Body of pancreas (tissue), 4 donors: Measurements from ENCODE around the gene HTR3C. TPM values are rescaled to one million over a fixed set of nuclear protein-coding genes. Genes with fewer than 3 reads are reported as not detected.
"Not testable (repeated sequence)": the region's sequence is repeated elsewhere in the genome, so short reads cannot be mapped to it uniquely, and the experiment has no call there.

Experiments used
- ATAC-seq: fragments of 150-250 bp; one replicate; pipeline ENCODE4 v1.9.1; 2016
- DNase-seq, 4 donors: peaks; one replicate each; pipeline ENCODE4 v3.0.0-alpha.2; 2019
- H3K27ac ChIP-seq, 4 donors: fragments of 200-600 bp; sonication (generic); 1 replicate in 3 of 4; 2 replicates in 1 of 4; pipeline versions ENCODE4 v1.5.1 to v1.6.1; 2016 to 2019; ENCODE audit warnings: mild to moderate bottlenecking in 1 of 4, mixed read lengths in 1 of 4, moderate library complexity in 1 of 4
- H3K27me3 ChIP-seq, 2 donors: fragments of 200-600 bp; sonication (generic); one replicate each; pipeline ENCODE4 v1.6.0; 2016; ENCODE audit warnings: mild to moderate bottlenecking in 1 of 2
- H3K36me3 ChIP-seq, 2 donors: fragments of 200-600 bp; sonication (generic); replicated peaks in 1 of 2; 2 replicates each; pipeline ENCODE4 v1.5.1; 2016; ENCODE audit warnings: low read depth in 2 of 2; ENCODE audit not compliant: insufficient read depth in 1 of 2
- H3K4me1 ChIP-seq: fragments of 200-600 bp; sonication (generic); one replicate; pipeline ENCODE4 v1.6.0; 2016
- H3K4me3 ChIP-seq, 2 donors: fragments of 200-600 bp; sonication (generic); 1 replicate in 1 of 2; 2 replicates in 1 of 2; pipeline ENCODE4 v1.5.1; 2016 to 2019
- H3K9me3 ChIP-seq, 3 donors: fragments of 200-600 bp; sonication (generic); 1 replicate in 2 of 3; 2 replicates in 1 of 3; pipeline ENCODE4 v1.5.1; 2016
- POLR2A ChIP-seq, 3 donors: fragments of 450-650 bp; IDR thresholded peaks; one replicate each; pipeline ENCODE4 v1.6.1; 2016; ENCODE audit warnings: antibody characterized with exemption in 3 of 3, mild to moderate bottlenecking in 2 of 3
- WGBS, 2 donors: methylation state at CpG; one replicate each; pipeline ENCODE4 v1.1.5; 2017; 5-methylcytosine and 5-hydroxymethylcytosine counted together
- intact Hi-C: fragments of 100-400 bp; cut with DNase I; formaldehyde crosslinking; loops from one replicate; pipeline ENCODE4 v1.15.1; 2023
- total RNA-seq, 2 donors: library from RNA; depleted of rRNA; stranded (reverse); fragments of >200 nt; gene quantifications; one replicate each; pipeline ENCODE4 v1.1.0, GENCODE V29; 2016
- TF ChIP-seq, protein P1 (sequence below), 7 experiments: fragments of 450-650 bp in 4 of 7; fragments of 200-600 bp in 3 of 7; sonication (generic) in 3 of 7; IDR thresholded peaks; one replicate each; pipeline ENCODE4 v1.5.1; 2016 to 2019; ENCODE audit warnings: antibody characterized with exemption in 7 of 7

Gene HTR3C
- total RNA-seq, 2 donors from 2014 or later: not detected

DNA sequence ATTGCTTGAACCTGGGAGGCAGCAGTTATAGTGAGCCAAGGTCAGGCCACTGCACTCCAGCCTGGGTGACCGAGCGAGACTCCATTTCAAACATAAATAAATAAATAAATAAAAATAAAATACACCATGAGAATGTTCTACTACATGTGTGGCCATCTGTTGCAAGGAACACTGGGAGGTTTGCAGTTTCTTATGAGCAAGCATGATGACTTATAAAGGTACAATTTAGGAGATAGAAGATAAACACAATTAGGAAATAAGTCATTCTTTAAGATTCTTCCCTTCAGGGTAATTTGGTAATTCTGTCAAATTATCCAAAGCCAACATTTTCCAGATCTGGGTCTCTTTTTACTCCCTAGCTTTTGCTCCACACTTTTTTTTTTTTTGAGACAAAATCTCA is 13.4 kb downstream of the HTR3C start:
- ATAC-seq (no peak), DNase-seq (no peak)
- no peaks in the 10 kb centered on the region for H3K27me3 ChIP-seq
- H3K27ac ChIP-seq: no peak overlapping the region
- no peaks in the 10 kb centered on the region for H3K4me1 ChIP-seq
- TF ChIP-seq, protein P1, sequence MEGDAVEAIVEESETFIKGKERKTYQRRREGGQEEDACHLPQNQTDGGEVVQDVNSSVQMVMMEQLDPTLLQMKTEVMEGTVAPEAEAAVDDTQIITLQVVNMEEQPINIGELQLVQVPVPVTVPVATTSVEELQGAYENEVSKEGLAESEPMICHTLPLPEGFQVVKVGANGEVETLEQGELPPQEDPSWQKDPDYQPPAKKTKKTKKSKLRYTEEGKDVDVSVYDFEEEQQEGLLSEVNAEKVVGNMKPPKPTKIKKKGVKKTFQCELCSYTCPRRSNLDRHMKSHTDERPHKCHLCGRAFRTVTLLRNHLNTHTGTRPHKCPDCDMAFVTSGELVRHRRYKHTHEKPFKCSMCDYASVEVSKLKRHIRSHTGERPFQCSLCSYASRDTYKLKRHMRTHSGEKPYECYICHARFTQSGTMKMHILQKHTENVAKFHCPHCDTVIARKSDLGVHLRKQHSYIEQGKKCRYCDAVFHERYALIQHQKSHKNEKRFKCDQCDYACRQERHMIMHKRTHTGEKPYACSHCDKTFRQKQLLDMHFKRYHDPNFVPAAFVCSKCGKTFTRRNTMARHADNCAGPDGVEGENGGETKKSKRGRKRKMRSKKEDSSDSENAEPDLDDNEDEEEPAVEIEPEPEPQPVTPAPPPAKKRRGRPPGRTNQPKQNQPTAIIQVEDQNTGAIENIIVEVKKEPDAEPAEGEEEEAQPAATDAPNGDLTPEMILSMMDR (IDR thresholded peaks at IDR 0.05): no peak
- no peak for TF ChIP-seq POLR2A (IDR thresholded peaks at IDR 0.05)
- no peaks in the 10 kb centered on the region for H3K36me3 ChIP-seq
- H3K4me3 ChIP-seq: no peak overlapping the region
- intact Hi-C loops: no loop called here
- 68 to 85% methylated on average over 2 of the region's 2 CpGs for WGBS, 2 donors
- no peaks in the 10 kb centered on the region for H3K9me3 ChIP-seq

DNA sequence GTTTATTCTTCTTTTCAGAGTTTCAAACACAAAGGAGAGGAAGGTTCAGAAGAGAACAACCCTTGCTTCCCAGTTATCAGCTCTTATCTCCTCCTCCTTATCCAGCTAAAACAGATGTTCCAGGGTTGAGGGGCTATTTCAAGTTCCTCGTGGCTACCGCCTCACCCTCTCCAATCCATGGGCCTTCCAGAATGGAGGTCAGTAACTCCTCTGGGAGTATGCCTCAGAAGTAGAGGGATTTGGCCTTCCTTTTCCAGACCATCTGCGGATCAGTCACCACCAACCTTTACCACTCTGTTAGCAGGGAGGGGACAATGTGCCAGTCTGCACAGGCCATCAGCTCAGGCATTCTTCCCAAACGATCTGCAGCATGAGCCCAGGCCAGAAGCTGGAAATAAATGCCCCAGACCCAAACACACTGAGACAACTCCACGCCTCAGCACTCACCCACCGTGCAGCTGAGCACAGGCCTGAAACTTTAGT is 14.8 kb downstream of the HTR3C start:
- intact Hi-C loops: no loop called here
- WGBS, 2 donors: 58 to 65% methylated on average over 6 of the region's 6 CpGs

GRCh38 chr3:184068344-184068743 is 15.5 kb downstream of the HTR3C start:
- intact Hi-C loops: no loop called here
- H3K27me3 ChIP-seq: no peaks in the 10 kb centered on the region
- no peak overlapping the region for H3K27ac ChIP-seq
- no peak for TF ChIP-seq POLR2A (IDR thresholded peaks at IDR 0.05)
- TF ChIP-seq, protein P1 (IDR thresholded peaks at IDR 0.05): no peak
- H3K36me3 ChIP-seq: no peaks in the 10 kb centered on the region
- no peaks in the 10 kb centered on the region for H3K9me3 ChIP-seq
- no peaks in the 10 kb centered on the region for H3K4me1 ChIP-seq
- H3K4me3 ChIP-seq: no peak overlapping the region
- DNase-seq (no peak), ATAC-seq (no peak)
- 79 to 91% methylated on average over 3 to 5 of the region's 5 CpGs for WGBS, 2 donors

More for the DNA sequence above, 14.8 kb downstream of the HTR3C start:
- Histone ChIP-seq H3K27ac (no peak overlapping the region), H3K27me3 (no peaks in the 10 kb centered on the region), H3K36me3 (no peaks in the 10 kb centered on the region), H3K4me3 (no peak overlapping the region), H3K9me3 (no peaks in the 10 kb centered on the region), H3K4me1 (no peaks in the 10 kb centered on the region)
- no peak for DNase-seq
- TF ChIP-seq, protein P1 (IDR thresholded peaks at IDR 0.05): no peak
- TF ChIP-seq POLR2A (IDR thresholded peaks at IDR 0.05): no peak
- no peak for ATAC-seq

GRCh38 chr3:184071142-184071541 is 18.3 kb downstream of the HTR3C start:
- DNase-seq, H3K4me1 ChIP-seq, H3K9me3 ChIP-seq, H3K27ac ChIP-seq, H3K36me3 ChIP-seq, ATAC-seq, H3K4me3 ChIP-seq, intact Hi-C loops, H3K27me3 ChIP-seq: not testable (repeated sequence)
- WGBS, 2 donors: 88 to 92% methylated on average over 7 of the region's 7 CpGs

- Histone ChIP-seq H3K4me3 (no peak overlapping the region), H3K9me3 (no peaks in the 10 kb centered on the region), H3K27ac (no peak overlapping the region), H3K36me3 (no peaks in the 10 kb centered on the region), H3K27me3 (no peaks in the 10 kb centered on the region), H3K4me1 (no peaks in the 10 kb centered on the region)
- 72 to 79% methylated on average over 4 of the region's 4 CpGs for WGBS, 2 donors
- TF ChIP-seq, protein P1 (IDR thresholded peaks at IDR 0.05): no peak
- TF ChIP-seq POLR2A (IDR thresholded peaks at IDR 0.05): no peak
- intact Hi-C loops: no loop called here
- ATAC-seq (no peak), DNase-seq (no peak)
These were observed 20.8 kb downstream of the HTR3C start for GRCh38 chr3:184073621-184074020.
